ENCODE results near the gene SLC25A3. TPM values are rescaled to one million over a fixed set of nuclear protein-coding genes. Genes with fewer than 3 reads are reported as not detected.

SLC25A3 gene
- polyA plus RNA-seq, 12 donors = 237 to 832 (median 664) TPM

- DNase-seq = peak; percentile 56
Measured at GRCh38 chr12:98653866-98654493, 60.5 kb downstream of the SLC25A3 start.

Other genes starting within 250 kb of the SLC25A3 start
- 100 to 1,000 TPM in 4 of 12 donors, 10 to 100 TPM in 8; 63.1 to 522 (median 94.5) TPM for gene TMPO, start 78.1 kb upstream of the SLC25A3 start, polyA plus RNA-seq (ENCODE audit: insufficient read length in 12 of 12)
- gene IKBIP, start 51.1 kb downstream of the SLC25A3 start, polyA plus RNA-seq (ENCODE audit: insufficient read length in 12 of 12) = 10 to 100 TPM in 11 of 12 donors, not detected in 1; 19.0 to 48.2 (median 24.7) TPM
- 10 to 100 TPM in 11 of 12 donors, not detected in 1; 24.0 to 41.3 (median 36.2) TPM for gene APAF1, start 51.6 kb downstream of the SLC25A3 start, polyA plus RNA-seq (ENCODE audit: insufficient read length in 12 of 12)

Measured in muscle of arm (tissue), 12 donors.